HCT116 (cell line): ENCODE results near the gene NEK11.

Experiments
- EZH2 ChIP-seq: fragments of 200-600 bp; sonication (generic); IDR thresholded peaks from 2 replicates; pipeline ENCODE4 v1.6.1; 2017; ENCODE audit warnings: antibody characterized with exemption, mixed run types
- JUND ChIP-seq: IDR thresholded peaks from 2 replicates; pipeline ENCODE4 v1.6.1; 2012
- POLR2A ChIP-seq: IDR thresholded peaks from 2 replicates; pipeline ENCODE4 v1.7.0; 2011; ENCODE audit warnings: borderline replicate concordance; ENCODE audit not compliant: insufficient read depth, insufficient read length; ENCODE audit errors: extremely low read depth
- POLR2AphosphoS5 ChIP-seq: IDR thresholded peaks from 2 replicates; pipeline ENCODE4 v1.6.1; 2011; ENCODE audit warnings: mild to moderate bottlenecking, low read depth, low read length, moderate library complexity
- SIN3A ChIP-seq: IDR thresholded peaks from 2 replicates; pipeline ENCODE4 v1.6.1; 2012; ENCODE audit warnings: low read depth
- SRF ChIP-seq: IDR thresholded peaks from 2 replicates; pipeline ENCODE4 v1.6.1; 2012; ENCODE audit warnings: low read depth
- TCF7L2 ChIP-seq: IDR thresholded peaks from 2 replicates; pipeline ENCODE4 v1.7.0; 2011; ENCODE audit warnings: borderline replicate concordance, inconsistent platforms; ENCODE audit not compliant: insufficient read depth, insufficient read length; ENCODE audit errors: extremely low read depth
- YY1 ChIP-seq: IDR thresholded peaks from 2 replicates; pipeline ENCODE4 v1.6.1; 2011; ENCODE audit warnings: low read length, low read depth, moderate library complexity, mild to moderate bottlenecking; ENCODE audit not compliant: insufficient replicate concordance; ENCODE audit errors: extremely low read depth
- ZBTB33 ChIP-seq: IDR thresholded peaks from 2 replicates; pipeline ENCODE4 v1.6.1; 2011; ENCODE audit warnings: mild to moderate bottlenecking, low read length, moderate library complexity; ENCODE audit not compliant: insufficient replicate concordance; ENCODE audit errors: extremely low read depth
- ZNF274 ChIP-seq: fragments of 200-500 bp; sonication (Bioruptor generic); IDR thresholded peaks from 2 replicates; pipeline ENCODE4 v1.6.1; 2014; ENCODE audit warnings: mild to moderate bottlenecking, low read depth, low read length, inconsistent platforms
- TF ChIP-seq, protein P1 (sequence below), 3 experiments: fragments of 200-600 bp in 1 of 3; sonication (generic) in 1 of 3; IDR thresholded peaks in 2 of 3; conservative IDR thresholded peaks in 1 of 3; 2 replicates each; pipeline ENCODE4 v1.5.1; 2012 to 2017; ENCODE audit warnings: low read depth in 2 of 3, low read length in 2 of 3, antibody characterized with exemption in 1 of 3, borderline replicate concordance in 1 of 3, control low read depth in 1 of 3, mild to moderate bottlenecking in 1 of 3, mixed read lengths in 1 of 3, mixed run types in 1 of 3, moderate library complexity in 1 of 3; ENCODE audit not compliant: insufficient read depth in 1 of 3
- TF ChIP-seq, protein P2 (sequence below): IDR thresholded peaks from 2 replicates; pipeline ENCODE4 v1.6.1; 2012; ENCODE audit warnings: low read depth
- TF ChIP-seq, protein P3 (sequence below): IDR thresholded peaks from 2 replicates; pipeline ENCODE4 v1.6.1; 2012

DNA sequence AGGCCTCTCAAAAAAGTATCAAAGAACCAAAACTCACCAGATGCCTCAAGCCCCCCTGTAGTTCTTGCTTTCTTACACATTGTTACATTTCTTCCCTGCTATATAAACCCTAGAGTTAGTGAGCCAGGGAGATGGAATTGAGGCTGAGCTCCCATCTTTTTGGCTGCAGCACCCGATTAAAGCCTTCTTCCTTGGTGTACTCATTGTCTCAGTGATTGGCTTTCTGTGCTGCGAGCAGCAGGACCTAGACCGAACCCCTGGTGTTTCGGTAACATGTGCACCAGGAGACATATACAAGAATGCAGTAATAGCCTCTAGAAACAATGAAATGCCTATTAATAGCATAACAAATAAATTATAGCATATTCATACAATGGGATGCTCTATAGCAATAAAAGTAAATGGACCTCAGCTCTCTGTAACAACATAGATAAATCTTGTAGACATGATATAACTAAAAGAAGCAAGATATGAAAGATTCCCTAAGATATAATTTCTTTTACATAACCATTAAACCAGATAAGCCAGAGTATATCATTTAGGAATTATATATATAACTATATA lies 174.0 kb downstream of the NEK11 start:
- TF ChIP-seq, protein P1, sequence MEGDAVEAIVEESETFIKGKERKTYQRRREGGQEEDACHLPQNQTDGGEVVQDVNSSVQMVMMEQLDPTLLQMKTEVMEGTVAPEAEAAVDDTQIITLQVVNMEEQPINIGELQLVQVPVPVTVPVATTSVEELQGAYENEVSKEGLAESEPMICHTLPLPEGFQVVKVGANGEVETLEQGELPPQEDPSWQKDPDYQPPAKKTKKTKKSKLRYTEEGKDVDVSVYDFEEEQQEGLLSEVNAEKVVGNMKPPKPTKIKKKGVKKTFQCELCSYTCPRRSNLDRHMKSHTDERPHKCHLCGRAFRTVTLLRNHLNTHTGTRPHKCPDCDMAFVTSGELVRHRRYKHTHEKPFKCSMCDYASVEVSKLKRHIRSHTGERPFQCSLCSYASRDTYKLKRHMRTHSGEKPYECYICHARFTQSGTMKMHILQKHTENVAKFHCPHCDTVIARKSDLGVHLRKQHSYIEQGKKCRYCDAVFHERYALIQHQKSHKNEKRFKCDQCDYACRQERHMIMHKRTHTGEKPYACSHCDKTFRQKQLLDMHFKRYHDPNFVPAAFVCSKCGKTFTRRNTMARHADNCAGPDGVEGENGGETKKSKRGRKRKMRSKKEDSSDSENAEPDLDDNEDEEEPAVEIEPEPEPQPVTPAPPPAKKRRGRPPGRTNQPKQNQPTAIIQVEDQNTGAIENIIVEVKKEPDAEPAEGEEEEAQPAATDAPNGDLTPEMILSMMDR (IDR thresholded peaks at IDR 0.05 in 2 of 3, conservative IDR thresholded peaks at IDR 0.05 in 1 of 3; ENCODE audit: borderline replicate concordance in 1 of 3, insufficient read depth in 1 of 3, low read depth in 2 of 3, low read length in 2 of 3) = no peak
- no peak for TF ChIP-seq TCF7L2
- TF ChIP-seq POLR2A = no peak
- no peak for TF ChIP-seq SIN3A
- TF ChIP-seq EZH2 = no peak
- no peak for TF ChIP-seq ZNF274
- TF ChIP-seq, protein P2, sequence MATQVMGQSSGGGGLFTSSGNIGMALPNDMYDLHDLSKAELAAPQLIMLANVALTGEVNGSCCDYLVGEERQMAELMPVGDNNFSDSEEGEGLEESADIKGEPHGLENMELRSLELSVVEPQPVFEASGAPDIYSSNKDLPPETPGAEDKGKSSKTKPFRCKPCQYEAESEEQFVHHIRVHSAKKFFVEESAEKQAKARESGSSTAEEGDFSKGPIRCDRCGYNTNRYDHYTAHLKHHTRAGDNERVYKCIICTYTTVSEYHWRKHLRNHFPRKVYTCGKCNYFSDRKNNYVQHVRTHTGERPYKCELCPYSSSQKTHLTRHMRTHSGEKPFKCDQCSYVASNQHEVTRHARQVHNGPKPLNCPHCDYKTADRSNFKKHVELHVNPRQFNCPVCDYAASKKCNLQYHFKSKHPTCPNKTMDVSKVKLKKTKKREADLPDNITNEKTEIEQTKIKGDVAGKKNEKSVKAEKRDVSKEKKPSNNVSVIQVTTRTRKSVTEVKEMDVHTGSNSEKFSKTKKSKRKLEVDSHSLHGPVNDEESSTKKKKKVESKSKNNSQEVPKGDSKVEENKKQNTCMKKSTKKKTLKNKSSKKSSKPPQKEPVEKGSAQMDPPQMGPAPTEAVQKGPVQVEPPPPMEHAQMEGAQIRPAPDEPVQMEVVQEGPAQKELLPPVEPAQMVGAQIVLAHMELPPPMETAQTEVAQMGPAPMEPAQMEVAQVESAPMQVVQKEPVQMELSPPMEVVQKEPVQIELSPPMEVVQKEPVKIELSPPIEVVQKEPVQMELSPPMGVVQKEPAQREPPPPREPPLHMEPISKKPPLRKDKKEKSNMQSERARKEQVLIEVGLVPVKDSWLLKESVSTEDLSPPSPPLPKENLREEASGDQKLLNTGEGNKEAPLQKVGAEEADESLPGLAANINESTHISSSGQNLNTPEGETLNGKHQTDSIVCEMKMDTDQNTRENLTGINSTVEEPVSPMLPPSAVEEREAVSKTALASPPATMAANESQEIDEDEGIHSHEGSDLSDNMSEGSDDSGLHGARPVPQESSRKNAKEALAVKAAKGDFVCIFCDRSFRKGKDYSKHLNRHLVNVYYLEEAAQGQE = no peak
- TF ChIP-seq POLR2AphosphoS5 = no peak
- TF ChIP-seq ZBTB33 = no peak
- TF ChIP-seq SRF = no peak
- TF ChIP-seq YY1 = no peak
- TF ChIP-seq, protein P3, sequence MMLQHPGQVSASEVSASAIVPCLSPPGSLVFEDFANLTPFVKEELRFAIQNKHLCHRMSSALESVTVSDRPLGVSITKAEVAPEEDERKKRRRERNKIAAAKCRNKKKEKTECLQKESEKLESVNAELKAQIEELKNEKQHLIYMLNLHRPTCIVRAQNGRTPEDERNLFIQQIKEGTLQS = no peak
- no peak for TF ChIP-seq JUND
